HUES48 (cell line): Measurements from ENCODE around the gene KIAA0753.

ENCODE experiments used
- H3K27ac ChIP-seq: one replicate; pipeline ENCODE4 v1.7.0; 2013; ENCODE audit warnings: low read depth, low read length, inconsistent platforms
- H3K27me3 ChIP-seq: 2 replicates; pipeline ENCODE4 v1.6.1; 2013; ENCODE audit warnings: mild to moderate bottlenecking, low read length; ENCODE audit not compliant: control insufficient read depth, insufficient read depth
- H3K36me3 ChIP-seq: 2 replicates; pipeline ENCODE4 v1.6.1; 2013; ENCODE audit warnings: low read length; ENCODE audit not compliant: control insufficient read depth, insufficient read depth
- H3K4me1 ChIP-seq: 2 replicates; pipeline ENCODE4 v1.6.1; 2013; ENCODE audit warnings: mild to moderate bottlenecking, low read length; ENCODE audit not compliant: control insufficient read depth, insufficient read depth
- H3K4me3 ChIP-seq: 2 replicates; pipeline ENCODE4 v1.5.1; 2013; ENCODE audit warnings: mild to moderate bottlenecking, low read depth, low read length
- H3K9ac ChIP-seq: 2 replicates; pipeline ENCODE4 v1.6.1; 2013; ENCODE audit warnings: mild to moderate bottlenecking, low read depth, low read length, moderate library complexity
- H3K9me3 ChIP-seq: 2 replicates; pipeline ENCODE4 v1.6.1; 2013; ENCODE audit warnings: low read length; ENCODE audit not compliant: control insufficient read depth, insufficient read depth

KIAA0753 gene

DNA sequence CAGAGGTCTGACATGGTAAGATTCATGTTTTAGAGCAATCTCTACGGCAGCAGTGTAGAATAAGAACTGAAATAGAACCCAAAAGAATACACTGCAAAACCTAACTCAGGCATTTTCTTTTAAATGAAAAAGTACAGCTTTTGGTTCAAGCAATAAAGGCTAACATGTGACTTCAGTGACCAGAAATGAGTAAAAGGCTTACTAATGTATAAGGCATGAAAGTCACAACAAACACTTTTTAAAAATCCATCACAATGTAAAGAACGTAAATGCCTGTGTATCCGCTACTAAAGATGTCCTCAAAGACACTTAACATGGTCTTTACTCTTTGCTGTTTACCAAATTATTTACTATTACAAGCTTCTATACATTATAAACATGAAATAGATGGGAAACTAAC, 16.6 kb downstream of the KIAA0753 start:
- Histone ChIP-seq H3K4me1 (no peaks in the 10 kb centered on the region), H3K27ac (no peak overlapping the region), H3K9me3 (no peaks in the 10 kb centered on the region), H3K4me3 (no peak overlapping the region), H3K27me3 (no peaks in the 10 kb centered on the region), H3K9ac (no peak overlapping the region), H3K36me3 (peaks cover 93% of the 10 kb centered on the region)

- H3K27me3 ChIP-seq: no peaks in the 10 kb centered on the region
- peaks cover 68% of the 10 kb centered on the region for H3K36me3 ChIP-seq
- H3K9me3 ChIP-seq: no peaks in the 10 kb centered on the region
Observed at GRCh38 chr17:6611231-6611630, 29.3 kb downstream of the KIAA0753 start.

DNA sequence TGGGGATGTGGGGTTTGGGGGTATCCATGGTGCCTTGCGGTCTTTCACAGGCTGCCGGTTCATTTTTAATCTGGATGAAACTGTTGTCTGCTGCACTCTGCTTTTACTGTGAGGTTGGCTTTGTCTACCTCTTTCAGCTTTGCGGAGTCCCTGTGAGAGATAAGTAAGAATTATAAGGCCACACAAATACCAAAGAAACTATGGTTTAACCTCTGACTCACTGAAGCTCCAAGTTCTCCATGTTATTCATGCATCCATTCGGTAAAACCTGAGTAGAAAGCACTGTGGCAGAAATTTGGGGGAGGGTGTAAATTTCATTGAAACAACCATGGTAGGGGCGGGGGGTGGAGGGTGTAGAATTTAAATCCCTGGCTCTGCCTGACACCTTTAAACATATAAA, 30.5 kb downstream of the KIAA0753 start:
- no peaks in the 10 kb centered on the region for H3K4me1 ChIP-seq
- H3K27me3 ChIP-seq: no peaks in the 10 kb centered on the region
- H3K9me3 ChIP-seq: no peaks in the 10 kb centered on the region
- H3K9ac ChIP-seq: no peak overlapping the region
- no peak overlapping the region for H3K4me3 ChIP-seq
- no peak overlapping the region for H3K27ac ChIP-seq
- peaks cover 80% of the 10 kb centered on the region for H3K36me3 ChIP-seq

More at GRCh38 chr17:6611231-6611630, 29.3 kb downstream of the KIAA0753 start:
- H3K4me1 ChIP-seq: no peaks in the 10 kb centered on the region
- H3K9ac ChIP-seq: no peak overlapping the region
- no peak overlapping the region for H3K27ac ChIP-seq
- no peak overlapping the region for H3K4me3 ChIP-seq

GRCh38 chr17:6608321-6608720, 32.2 kb downstream of the KIAA0753 start:
- no peaks in the 10 kb centered on the region for H3K4me1 ChIP-seq
- no peaks in the 10 kb centered on the region for H3K9me3 ChIP-seq
- H3K4me3 ChIP-seq: no peak overlapping the region
- no peak overlapping the region for H3K27ac ChIP-seq
- no peak overlapping the region for H3K9ac ChIP-seq
- peaks cover 85% of the 10 kb centered on the region for H3K36me3 ChIP-seq
- no peaks in the 10 kb centered on the region for H3K27me3 ChIP-seq

DNA sequence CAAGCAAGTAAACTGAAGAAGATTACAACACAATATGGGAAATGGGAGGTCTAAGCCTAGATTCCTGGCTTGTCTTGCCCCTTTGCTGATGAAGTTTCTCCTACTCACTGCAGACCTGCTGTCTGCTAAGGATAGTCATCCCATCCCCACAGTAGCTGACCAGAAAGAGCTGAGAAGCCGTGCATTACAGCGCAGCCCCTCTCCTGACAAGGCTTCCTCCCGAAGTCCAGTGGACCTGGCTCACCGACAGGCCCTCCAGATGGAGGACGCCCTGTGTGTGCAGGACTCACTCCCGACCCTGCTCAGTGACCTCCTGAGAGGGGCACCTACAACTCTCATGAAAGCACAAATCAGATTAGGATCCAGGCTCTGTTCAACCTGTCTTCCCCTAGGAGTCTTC, 35.4 kb downstream of the KIAA0753 start:
- no peak overlapping the region for H3K4me3 ChIP-seq
- H3K36me3 ChIP-seq: peaks cover 92% of the 10 kb centered on the region
- H3K27me3 ChIP-seq: no peaks in the 10 kb centered on the region
- no peak overlapping the region for H3K27ac ChIP-seq
- no peaks in the 10 kb centered on the region for H3K4me1 ChIP-seq
- H3K9ac ChIP-seq: no peak overlapping the region
- H3K9me3 ChIP-seq: no peaks in the 10 kb centered on the region

GRCh38 chr17:6603744-6604325, 36.7 kb downstream of the KIAA0753 start:
- peaks cover 92% of the 10 kb centered on the region for H3K36me3 ChIP-seq

GRCh38 chr17:6602141-6602540, 38.4 kb downstream of the KIAA0753 start:
- H3K27me3 ChIP-seq: no peaks in the 10 kb centered on the region
- no peak overlapping the region for H3K27ac ChIP-seq
- no peaks in the 10 kb centered on the region for H3K9me3 ChIP-seq
- no peaks in the 10 kb centered on the region for H3K4me1 ChIP-seq
- no peak overlapping the region for H3K9ac ChIP-seq
- H3K36me3 ChIP-seq: peaks cover 89% of the 10 kb centered on the region
- H3K4me3 ChIP-seq: no peak overlapping the region

More at GRCh38 chr17:6603744-6604325, 36.7 kb downstream of the KIAA0753 start:
- Histone ChIP-seq H3K9ac (no peak overlapping the region), H3K27ac (no peak overlapping the region), H3K27me3 (no peaks in the 10 kb centered on the region), H3K4me3 (no peak overlapping the region), H3K9me3 (no peaks in the 10 kb centered on the region), H3K4me1 (no peaks in the 10 kb centered on the region)

DNA sequence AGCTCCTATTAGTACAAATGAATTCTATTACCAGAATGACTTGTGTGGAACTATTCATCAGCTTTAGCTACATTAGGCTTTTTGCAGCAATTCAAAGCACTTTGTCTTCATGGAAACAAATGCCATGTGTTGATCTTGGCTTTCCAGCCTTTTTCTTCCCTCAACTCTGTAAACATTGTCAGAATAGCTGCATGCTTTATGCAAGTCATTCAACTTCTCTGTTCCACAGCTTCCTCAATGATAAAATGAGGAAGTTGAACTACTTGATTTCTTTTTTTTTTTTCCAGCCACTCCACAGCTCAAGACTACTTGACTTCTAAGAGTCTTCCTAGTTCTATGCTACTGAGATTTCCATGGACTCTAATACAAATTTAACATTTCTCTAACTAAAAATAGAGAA, 41.1 kb downstream of the KIAA0753 start:
- Histone ChIP-seq H3K9ac (no peak overlapping the region), H3K36me3 (peaks cover 87% of the 10 kb centered on the region), H3K27ac (no peak overlapping the region), H3K9me3 (no peaks in the 10 kb centered on the region), H3K27me3 (no peaks in the 10 kb centered on the region), H3K4me1 (no peaks in the 10 kb centered on the region), H3K4me3 (no peak overlapping the region)

DNA sequence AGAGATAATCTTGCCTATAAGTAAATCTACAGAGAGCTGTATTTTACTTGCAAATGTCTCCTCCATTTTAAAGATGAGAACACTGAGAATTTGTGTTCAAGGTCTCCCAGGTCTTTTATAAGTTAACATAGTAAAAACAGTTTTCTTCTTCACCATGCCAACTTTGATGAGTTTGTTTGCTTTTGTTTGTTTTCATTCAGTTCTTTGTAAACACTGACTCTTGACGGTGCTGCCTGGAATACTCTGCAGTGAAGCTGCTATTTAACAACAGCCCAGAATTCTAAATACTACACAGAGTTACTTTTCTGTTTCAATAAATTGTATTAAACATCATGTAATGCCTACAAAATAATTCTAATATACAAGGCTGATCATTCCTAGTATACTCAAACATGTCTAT, 42.8 kb downstream of the KIAA0753 start:
- Histone ChIP-seq H3K27ac (no peak overlapping the region), H3K36me3 (peaks cover 85% of the 10 kb centered on the region), H3K4me1 (no peaks in the 10 kb centered on the region), H3K9ac (no peak overlapping the region), H3K4me3 (no peak overlapping the region), H3K27me3 (no peaks in the 10 kb centered on the region), H3K9me3 (no peaks in the 10 kb centered on the region)

DNA sequence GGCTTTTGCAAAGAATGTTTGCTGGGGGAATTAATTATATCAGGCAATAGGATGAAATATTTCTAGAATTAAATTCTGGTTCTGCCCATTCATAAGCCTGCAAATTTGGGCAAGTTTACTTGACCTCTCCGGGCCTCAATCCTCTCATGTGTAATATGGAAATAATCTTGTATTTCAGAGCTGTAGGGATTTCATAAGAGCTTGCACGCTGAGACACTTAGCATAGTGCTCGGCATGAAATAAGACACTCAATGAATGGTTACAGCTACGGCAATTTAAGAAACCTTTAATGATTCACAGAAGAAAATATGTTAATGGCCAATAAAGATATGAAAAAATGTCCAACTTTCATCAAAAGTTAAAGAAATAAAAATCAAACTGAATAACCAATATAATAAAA, 43.6 kb downstream of the KIAA0753 start:
- Histone ChIP-seq H3K4me3 (no peak overlapping the region), H3K9me3 (no peaks in the 10 kb centered on the region), H3K4me1 (no peaks in the 10 kb centered on the region), H3K27me3 (no peaks in the 10 kb centered on the region), H3K36me3 (peaks cover 84% of the 10 kb centered on the region), H3K27ac (no peak overlapping the region), H3K9ac (no peak overlapping the region)

DNA sequence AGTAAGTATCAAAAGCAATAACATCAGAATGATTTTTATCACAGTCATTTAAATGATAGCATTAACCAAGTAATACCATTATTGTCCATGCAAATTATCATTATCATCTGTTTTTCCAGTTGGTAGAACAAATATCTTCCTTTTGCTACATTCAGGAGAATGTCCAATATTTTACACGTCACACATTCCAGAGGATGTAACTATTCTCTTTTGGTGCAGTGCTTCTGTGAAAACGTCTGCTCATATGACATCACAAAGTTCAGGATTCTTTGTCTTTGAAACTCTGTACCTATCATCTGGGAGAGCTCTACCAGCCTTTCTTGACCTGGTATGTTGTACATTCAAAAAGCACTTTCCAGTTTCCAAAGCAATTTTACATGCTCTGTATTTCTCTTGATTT, 44.0 kb downstream of the KIAA0753 start:
- Histone ChIP-seq H3K27ac (no peak overlapping the region), H3K27me3 (no peaks in the 10 kb centered on the region), H3K36me3 (peaks cover 87% of the 10 kb centered on the region), H3K9ac (no peak overlapping the region), H3K4me3 (no peak overlapping the region), H3K9me3 (no peaks in the 10 kb centered on the region), H3K4me1 (0 out of 2 replicates have a peak, but pooled peaks cover 2% of the 10 kb centered on the region)
